HCT116 (cell line): ENCODE results near the gene ATP8A2. TPM values are rescaled to one million over a fixed set of nuclear protein-coding genes. Genes with fewer than 3 reads are reported as not detected.

Experiments
- ATAC-seq: fragments of 200-7000 bp; cut with Tn5 transposase; 2 replicates; pipeline ENCODE4 v1.9.1; 2020; ENCODE audit warnings: mild to moderate bottlenecking, moderate library complexity
- BruUV-seq: library from RNA; stranded (reverse); fragments of 400-500 nt; replicated peaks from 2 replicates; lab custom pipeline; 2021; lab: Mats Ljungman, UMichigan
- CTCF ChIA-PET: fragments of 300-600 bp; sonication (Branson Sonifier 250); formaldehyde crosslinking; loops from one replicate; lab custom pipeline; 2021; ENCODE audit warnings: antibody characterized with exemption; lab: Charles Lee
- POLR2A ChIA-PET: fragments of 300-600, 350-600 bp; sonication (Branson Sonifier 250); formaldehyde crosslinking; loops from one replicate; lab custom pipeline; 2021; ENCODE audit warnings: antibody characterized with exemption; lab: Charles Lee
- RAD21 ChIA-PET, 2 experiments: fragments of 300-600 bp; sonication (Branson Sonifier 250); formaldehyde crosslinking; loops; one replicate each; lab custom pipeline; 2023; ENCODE audit warnings: low total read pairs in 2 of 2; ENCODE audit not compliant: uncharacterized antibody in 2 of 2, unreplicated experiment in 2 of 2, low non-redundant PET in 1 of 2; lab: Charles Lee
- DNase-seq: peaks from one replicate; pipeline ENCODE4 v3.0.0-alpha.2; 2010; ENCODE audit warnings: low read depth, low spot score
- H2AFZ ChIP-seq: fragments of 200-600 bp; shearing (Covaris generic), sonication (generic); 2 replicates; pipeline ENCODE4 v1.6.1; 2017; ENCODE audit warnings: low read depth, mixed run types, mixed read lengths, antibody characterized with exemption, low read length; ENCODE audit not compliant: poor library complexity, severe bottlenecking
- H3K27ac ChIP-seq: 2 replicates; pipeline ENCODE4 v1.5.1; 2012; ENCODE audit warnings: low read depth, low read length
- H3K27me3 ChIP-seq: fragments of 200-600 bp; sonication (generic); 2 replicates; pipeline ENCODE4 v1.6.1; 2016; ENCODE audit warnings: mixed run types, low read length, mixed read lengths; ENCODE audit not compliant: insufficient read depth
- H3K36me3 ChIP-seq, 2 experiments: fragments of 200-500 bp in 1 of 2; fragments of 200-600 bp in 1 of 2; sonication (Bioruptor generic) in 1 of 2; sonication (generic) in 1 of 2; 2 replicates each; pipeline versions ENCODE4 v1.5.1 to v1.6.1; 2014 to 2016; ENCODE audit warnings: low read length in 2 of 2, inconsistent platforms in 1 of 2, mixed read lengths in 1 of 2, mixed run types in 1 of 2; ENCODE audit not compliant: insufficient read depth in 2 of 2, control insufficient read depth in 1 of 2
- H3K4me1 ChIP-seq, 2 experiments: fragments of 200-600 bp in 1 of 2; sonication (generic) in 1 of 2; 2 replicates each; pipeline versions ENCODE4 v1.5.1 to v1.6.1; 2012 to 2017; ENCODE audit warnings: low read length in 2 of 2, inconsistent platforms in 1 of 2, mild to moderate bottlenecking in 1 of 2, mixed read lengths in 1 of 2, mixed run types in 1 of 2, moderate library complexity in 1 of 2; ENCODE audit not compliant: insufficient read depth in 2 of 2, control insufficient read depth in 1 of 2
- H3K4me2 ChIP-seq: fragments of 200-600 bp; sonication (generic); 2 replicates; pipeline ENCODE4 v1.6.1; 2017; ENCODE audit warnings: mixed run types, low read length, mixed read lengths
- H3K4me3 ChIP-seq, 2 experiments: fragments of 200-600 bp in 1 of 2; sonication (generic) in 1 of 2; replicated peaks in 1 of 2; 2 replicates each; pipeline ENCODE4 v1.5.1; 2011 to 2016; ENCODE audit warnings: low read length in 2 of 2, control low read depth in 1 of 2, low read depth in 1 of 2, mild to moderate bottlenecking in 1 of 2, mixed read lengths in 1 of 2, mixed run types in 1 of 2
- H3K79me2 ChIP-seq: fragments of 200-600 bp; sonication (generic); 2 replicates; pipeline ENCODE4 v1.6.1; 2017; ENCODE audit warnings: mild to moderate bottlenecking, mixed run types, low read length, moderate library complexity, mixed read lengths; ENCODE audit not compliant: insufficient read depth
- H3K9ac ChIP-seq: fragments of 200-600 bp; sonication (generic); 2 replicates; pipeline ENCODE4 v1.6.1; 2016; ENCODE audit warnings: low read length, mixed read lengths
- H3K9me2 ChIP-seq: fragments of 200-600 bp; sonication (generic), shearing (Covaris generic); 2 replicates; pipeline ENCODE4 v1.6.1; 2017; ENCODE audit warnings: mixed run types, mild to moderate bottlenecking, moderate library complexity; ENCODE audit not compliant: insufficient read depth
- H3K9me3 ChIP-seq, 2 experiments: fragments of 200-500 bp in 1 of 2; fragments of 200-600 bp in 1 of 2; sonication (Bioruptor generic) in 1 of 2; sonication (generic) in 1 of 2; 2 replicates each; pipeline ENCODE4 v1.6.1; 2014 to 2017; ENCODE audit warnings: low read length in 2 of 2, mixed read lengths in 2 of 2, inconsistent platforms in 1 of 2, low read depth in 1 of 2, mild to moderate bottlenecking in 1 of 2, mixed run types in 1 of 2, moderate library complexity in 1 of 2; ENCODE audit not compliant: control insufficient read depth in 1 of 2, insufficient read depth in 1 of 2
- H4K20me1 ChIP-seq: fragments of 200-600 bp; sonication (generic), shearing (Covaris generic); 2 replicates; pipeline ENCODE4 v1.6.1; 2017; ENCODE audit warnings: mixed run types, mild to moderate bottlenecking, moderate library complexity; ENCODE audit not compliant: insufficient read depth
- CEBPB ChIP-seq: IDR thresholded peaks from 2 replicates; pipeline ENCODE4 v1.6.1; 2012; ENCODE audit warnings: low read depth
- ELF1 ChIP-seq: IDR thresholded peaks from 2 replicates; pipeline ENCODE4 v1.6.1; 2012; ENCODE audit warnings: low read depth, borderline replicate concordance
- EZH2 ChIP-seq: fragments of 200-600 bp; sonication (generic); IDR thresholded peaks from 2 replicates; pipeline ENCODE4 v1.6.1; 2017; ENCODE audit warnings: antibody characterized with exemption, mixed run types
- SRF ChIP-seq: IDR thresholded peaks from 2 replicates; pipeline ENCODE4 v1.6.1; 2012; ENCODE audit warnings: low read depth
- ZFX ChIP-seq: fragments of 450-650 bp; IDR thresholded peaks from 2 replicates; pipeline ENCODE4 v1.6.1; 2017
- intact Hi-C: fragments of 100-400 bp; cut with micrococcal nuclease; formaldehyde crosslinking; loops from 2 replicates; pipeline ENCODE4 v1.10.0; 2022
- total RNA-seq: library from RNA; stranded (reverse); gene quantifications from one replicate; pipeline ENCODE4 v1.2.1, GENCODE V29; 2021; ENCODE audit not compliant: unreplicated experiment
- TF ChIP-seq, protein P1 (sequence below), 3 experiments: fragments of 200-600 bp in 1 of 3; sonication (generic) in 1 of 3; IDR thresholded peaks in 2 of 3; conservative IDR thresholded peaks in 1 of 3; 2 replicates each; pipeline ENCODE4 v1.5.1; 2012 to 2017; ENCODE audit warnings: low read depth in 2 of 3, low read length in 2 of 3, antibody characterized with exemption in 1 of 3, borderline replicate concordance in 1 of 3, control low read depth in 1 of 3, mild to moderate bottlenecking in 1 of 3, mixed read lengths in 1 of 3, mixed run types in 1 of 3, moderate library complexity in 1 of 3; ENCODE audit not compliant: insufficient read depth in 1 of 3

Gene ATP8A2
- total RNA-seq, 1 experiment from 2014 or later, result not detected

DNA sequence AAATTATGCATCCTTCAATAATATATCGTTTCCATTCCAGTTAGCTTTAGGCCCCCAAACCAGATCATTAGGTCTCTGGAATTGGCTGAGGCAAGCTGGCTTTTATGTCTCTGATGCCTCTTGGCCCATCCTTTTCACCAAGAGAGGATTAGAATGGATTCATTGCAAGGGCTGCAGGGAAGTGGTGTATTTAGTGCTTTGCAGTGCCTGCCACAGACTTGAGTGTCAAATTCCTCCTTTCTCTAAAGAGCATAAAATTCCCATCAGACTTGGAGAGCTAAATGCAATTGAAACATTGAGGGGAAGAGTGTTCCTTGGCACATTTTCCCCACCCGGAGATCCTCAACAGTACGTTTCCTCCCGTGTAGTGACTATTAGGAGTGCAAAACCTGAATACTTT lies 302.6 kb downstream of the ATP8A2 start (continued):
- TF ChIP-seq, protein P1, sequence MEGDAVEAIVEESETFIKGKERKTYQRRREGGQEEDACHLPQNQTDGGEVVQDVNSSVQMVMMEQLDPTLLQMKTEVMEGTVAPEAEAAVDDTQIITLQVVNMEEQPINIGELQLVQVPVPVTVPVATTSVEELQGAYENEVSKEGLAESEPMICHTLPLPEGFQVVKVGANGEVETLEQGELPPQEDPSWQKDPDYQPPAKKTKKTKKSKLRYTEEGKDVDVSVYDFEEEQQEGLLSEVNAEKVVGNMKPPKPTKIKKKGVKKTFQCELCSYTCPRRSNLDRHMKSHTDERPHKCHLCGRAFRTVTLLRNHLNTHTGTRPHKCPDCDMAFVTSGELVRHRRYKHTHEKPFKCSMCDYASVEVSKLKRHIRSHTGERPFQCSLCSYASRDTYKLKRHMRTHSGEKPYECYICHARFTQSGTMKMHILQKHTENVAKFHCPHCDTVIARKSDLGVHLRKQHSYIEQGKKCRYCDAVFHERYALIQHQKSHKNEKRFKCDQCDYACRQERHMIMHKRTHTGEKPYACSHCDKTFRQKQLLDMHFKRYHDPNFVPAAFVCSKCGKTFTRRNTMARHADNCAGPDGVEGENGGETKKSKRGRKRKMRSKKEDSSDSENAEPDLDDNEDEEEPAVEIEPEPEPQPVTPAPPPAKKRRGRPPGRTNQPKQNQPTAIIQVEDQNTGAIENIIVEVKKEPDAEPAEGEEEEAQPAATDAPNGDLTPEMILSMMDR (IDR thresholded peaks at IDR 0.05 in 2 of 3, conservative IDR thresholded peaks at IDR 0.05 in 1 of 3; ENCODE audit: borderline replicate concordance in 1 of 3, insufficient read depth in 1 of 3, low read depth in 2 of 3, low read length in 2 of 3), result no peak

DNA sequence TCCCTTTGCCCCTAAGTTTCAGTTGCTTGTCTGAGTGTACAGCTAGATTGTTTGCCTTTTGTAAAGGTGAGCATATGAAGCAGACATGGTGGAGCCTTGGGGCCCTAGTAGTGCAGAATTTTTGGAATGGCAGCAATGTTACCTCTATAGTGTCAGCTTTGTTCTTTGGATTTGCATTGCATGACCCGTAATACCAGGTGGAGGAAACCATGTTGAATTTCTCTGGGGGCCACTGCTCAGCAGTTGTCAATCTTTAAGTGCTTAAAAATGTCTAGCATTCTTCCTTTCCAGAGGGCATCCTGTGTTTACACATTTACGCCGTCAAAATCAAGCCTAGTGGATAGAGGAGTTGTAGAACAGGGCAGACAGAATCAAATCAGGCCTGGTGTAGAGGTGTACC lies 303.3 kb downstream of the ATP8A2 start:
- intact Hi-C loops, result no loop called here
- DNase-seq (no peak), ATAC-seq (no peak)
- RAD21 ChIA-PET, result no interaction called here
- POLR2A ChIA-PET, result no interaction called here
- no peak overlapping the region for H3K4me3 ChIP-seq
- TF ChIP-seq ELF1 (no peak), EZH2 (no peak), SRF (no peak), ZFX (no peak), CEBPB (no peak)
- TF ChIP-seq, protein P1 (IDR thresholded peaks at IDR 0.05 in 2 of 3, conservative IDR thresholded peaks at IDR 0.05 in 1 of 3; ENCODE audit: borderline replicate concordance in 1 of 3, insufficient read depth in 1 of 3, low read depth in 2 of 3, low read length in 2 of 3), result no peak
- CTCF ChIA-PET, result no interaction called here
- no peaks in the 10 kb centered on the region for H3K9me2 ChIP-seq
- no peak overlapping the region for H2AFZ ChIP-seq
- H3K79me2 ChIP-seq, result no peaks in the 10 kb centered on the region
- BruUV-seq, result no TSS peak
- H3K27ac ChIP-seq, result no peak overlapping the region
- H3K4me1 ChIP-seq, result no peaks in the 10 kb centered on the region
- H3K9me3 ChIP-seq, result no peaks in the 10 kb centered on the region
- no peak overlapping the region for H3K9ac ChIP-seq
- H3K36me3 ChIP-seq, result no peaks in the 10 kb centered on the region
- no peaks in the 10 kb centered on the region for H4K20me1 ChIP-seq
- H3K4me2 ChIP-seq, result no peak overlapping the region
- peaks cover 31% of the 10 kb centered on the region for H3K27me3 ChIP-seq
